HG03103 (cell line): ENCODE measurements around the gene MON2.
"Not testable (repeated sequence)": the region's sequence is repeated elsewhere in the genome, so short reads cannot be mapped to it uniquely, and the experiment has no call there.

Source experiments
- ATAC-seq: cut with Tn5 transposase; IDR thresholded peaks from one replicate; pipeline ENCODE4 v1.9.1; 2021; ENCODE audit warnings: low read depth; ENCODE audit not compliant: unreplicated experiment

The MON2 gene

GRCh38 chr12:62466594-62467491 lies at the start of gene MON2:
Gene MON2, plus strand, starts transcription at chr12:62466826. Its CDS starts 382 bp downstream, at chr12:62467208.
- ATAC-seq = peak; percentile 98

GRCh38 chr12:62426089-62426488 lies 40.5 kb upstream of the MON2 start:
- ATAC-seq = no peak

- ATAC-seq = no peak
Observed at GRCh38 chr12:62429457-62429856, 37.2 kb upstream of the MON2 start.

GRCh38 chr12:62434494-62435302 lies 31.9 kb upstream of the MON2 start:
- ATAC-seq = no peak

GRCh38 chr12:62435303-62436163 lies 31.1 kb upstream of the MON2 start:
- ATAC-seq = peak; percentile 78

- no peak for ATAC-seq
Observed at GRCh38 chr12:62436164-62436503, 30.5 kb upstream of the MON2 start.

- ATAC-seq = no peak
Observed at GRCh38 chr12:62438098-62438692, 28.4 kb upstream of the MON2 start.

- ATAC-seq = no peak
Observed at GRCh38 chr12:62446754-62447452, 19.7 kb upstream of the MON2 start.

- ATAC-seq = no peak
Observed at GRCh38 chr12:62448436-62448835, 18.2 kb upstream of the MON2 start.

GRCh38 chr12:62455429-62455828 lies 11.2 kb upstream of the MON2 start:
- ATAC-seq = not testable (repeated sequence)

GRCh38 chr12:62458626-62459025 lies 8.0 kb upstream of the MON2 start:
- no peak for ATAC-seq

- no peak for ATAC-seq
Observed at GRCh38 chr12:62459976-62460375, 6.7 kb upstream of the MON2 start.

GRCh38 chr12:62461171-62461837 lies 5.3 kb upstream of the MON2 start:
- not testable (repeated sequence) for ATAC-seq

GRCh38 chr12:62463252-62463651 lies 3.4 kb upstream of the MON2 start:
- not testable (repeated sequence) for ATAC-seq

- peak; percentile 32 for ATAC-seq
Observed at GRCh38 chr12:62466018-62466593, 520 bp upstream of the MON2 start.

- no peak for ATAC-seq
Observed at GRCh38 chr12:62468397-62468796, 1.8 kb downstream of the MON2 start.

GRCh38 chr12:62468935-62469334 lies 2.3 kb downstream of the MON2 start:
- ATAC-seq = no peak

GRCh38 chr12:62469704-62470103 lies 3.1 kb downstream of the MON2 start:
- ATAC-seq = no peak

GRCh38 chr12:62471734-62472133 lies 5.1 kb downstream of the MON2 start:
- no peak for ATAC-seq
